ENCODE results near the gene MED13L. TPM values are rescaled to one million over a fixed set of nuclear protein-coding genes. Genes with fewer than 3 reads are reported as not detected.

The MED13L gene
- total and polyA plus RNA-seq, 2 donors (not counting 3 experiments of a cell fraction or from before 2014, with no cell fraction given) = 27.4 to 93.6 TPM

DNA sequence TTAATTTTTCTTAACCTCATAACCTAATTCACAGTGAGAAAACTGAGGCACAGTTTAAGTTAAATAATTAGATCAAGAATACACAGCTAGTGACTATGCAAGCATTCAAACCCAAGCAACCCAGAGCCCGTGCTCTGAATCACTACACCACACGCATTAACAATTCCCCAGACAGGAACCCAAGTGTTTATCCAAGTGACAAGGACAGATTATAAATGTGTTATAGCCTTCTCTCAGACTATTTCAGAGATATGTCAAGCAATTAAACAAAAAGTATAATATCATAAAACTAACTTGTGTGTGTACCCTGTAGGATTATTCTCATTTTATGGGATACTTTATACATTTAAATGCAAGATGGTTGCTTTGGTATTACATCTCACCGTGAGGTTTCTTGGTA lies 43.8 kb downstream of the MED13L start:
- FAIRE-seq = peak; percentile 62
- no peaks in the 10 kb centered on the region for H3K9me3 ChIP-seq (replicated peaks; ENCODE audit: control insufficient read depth, insufficient read depth, low read length)
- H3K79me2 ChIP-seq (ENCODE audit: control insufficient read depth, insufficient read depth, low read length) = peaks cover 59% of the 10 kb centered on the region
- peaks cover 14% of the 10 kb centered on the region for H3K4me1 ChIP-seq (ENCODE audit: control insufficient read depth, extremely low read depth, insufficient read depth, low read length)
- BruUV-seq (replicated peaks) = no TSS peak
- TF ChIP-seq FOS (IDR thresholded peaks at IDR 0.05; ENCODE audit: borderline replicate concordance, insufficient read depth, low read length) (no peak), GATA2 (IDR thresholded peaks at IDR 0.05; ENCODE audit: insufficient read depth, insufficient read length, low read depth, low read length) (no peak), POLR2AphosphoS5 (IDR thresholded peaks at IDR 0.05; ENCODE audit: insufficient read depth, low read depth, low read length) (no peak), JUN (IDR thresholded peaks at IDR 0.05; ENCODE audit: borderline replicate concordance, insufficient read depth, insufficient read length, low read depth) (no peak), POLR2A (IDR thresholded peaks at IDR 0.05; ENCODE audit: low read depth, low read length) (no peak), EZH2 (IDR thresholded peaks at IDR 0.05; ENCODE audit: borderline replicate concordance, low read depth, low read length, severe bottlenecking) (no peak)
- H3K4me3 ChIP-seq (replicated peaks in 1 of 3; ENCODE audit: insufficient read depth in 1 of 3, low read depth in 1 of 3, low read length in 3 of 3) = no peak overlapping the region
- H3K9ac ChIP-seq (replicated peaks; ENCODE audit: extremely low read depth, insufficient read depth, low read length) = no peak overlapping the region
- H2AFZ ChIP-seq (ENCODE audit: low read depth, low read length) = no peak overlapping the region
- H4K20me1 ChIP-seq (replicated peaks; ENCODE audit: control insufficient read depth, extremely low read depth, insufficient read depth, low read length) = peaks cover 8% of the 10 kb centered on the region
- H3K9me1 ChIP-seq (replicated peaks; ENCODE audit: control insufficient read depth, extremely low read depth, insufficient read depth, low read length) = no peaks in the 10 kb centered on the region
- H3K4me2 ChIP-seq (ENCODE audit: insufficient read depth, low read length) = peak overlapping the region; percentile 1
- H3K27ac ChIP-seq (ENCODE audit: insufficient read depth, low read depth, low read length) = peak overlapping the region; percentile 17
- dilution Hi-C loops (cut with MboI; ENCODE audit: extremely low pct_ligation_motif_present, low sequenced_read_pairs) = no loop called here
- intact Hi-C loops (cut with micrococcal nuclease) = no loop called here
- POLR2A ChIA-PET = no interaction called here
- H3K36me3 ChIP-seq (ENCODE audit: control insufficient read depth in 2 of 2, extremely low read depth in 1 of 2, insufficient read depth in 2 of 2, low read length in 2 of 2) = no peaks in the 10 kb centered on the region
- DNase-seq (ENCODE audit: low read depth, low spot score) = peak; percentile 68
- CTCF ChIA-PET = interaction anchor here (1.0 to 1.6 kb wide), 4 partner anchors 90 to 376 kb away, joined by 3 to 4 read pairs (median 3); no protein-coding TSS in a partner anchor
- H3K27me3 ChIP-seq (ENCODE audit: control insufficient read depth in 2 of 2, insufficient read depth in 2 of 2, low read length in 2 of 2) = no peaks in the 10 kb centered on the region

DNA sequence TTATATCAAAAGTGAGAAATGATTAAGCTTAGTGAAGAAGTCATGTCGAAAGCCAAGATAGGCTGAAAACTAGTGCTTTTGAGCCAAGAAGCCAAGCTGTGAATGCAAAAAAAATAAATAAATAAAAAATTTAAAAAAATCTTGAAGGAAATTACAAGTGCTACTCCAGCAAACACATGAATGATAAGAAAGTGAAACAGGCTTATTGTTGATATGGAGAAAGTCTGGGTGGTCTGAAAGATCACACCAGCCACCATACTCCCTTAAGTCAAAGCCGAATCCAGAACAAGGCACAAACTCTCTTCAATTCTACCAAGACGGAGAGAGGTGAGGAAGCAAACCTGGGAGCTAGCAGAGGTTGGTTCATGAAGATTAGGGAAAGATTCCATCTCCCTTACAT lies 49.7 kb downstream of the MED13L start:
- Histone ChIP-seq H3K9me1 (replicated peaks; ENCODE audit: control insufficient read depth, extremely low read depth, insufficient read depth, low read length) (no peaks in the 10 kb centered on the region), H3K79me2 (ENCODE audit: control insufficient read depth, insufficient read depth, low read length) (peaks cover 44% of the 10 kb centered on the region), H3K9me3 (replicated peaks; ENCODE audit: control insufficient read depth, insufficient read depth, low read length) (no peaks in the 10 kb centered on the region), H3K27me3 (ENCODE audit: control insufficient read depth in 2 of 2, insufficient read depth in 2 of 2, low read length in 2 of 2) (no peaks in the 10 kb centered on the region), H3K36me3 (ENCODE audit: control insufficient read depth in 2 of 2, extremely low read depth in 1 of 2, insufficient read depth in 2 of 2, low read length in 2 of 2) (no peaks in the 10 kb centered on the region), H4K20me1 (replicated peaks; ENCODE audit: control insufficient read depth, extremely low read depth, insufficient read depth, low read length) (no peaks in the 10 kb centered on the region), H3K27ac (ENCODE audit: insufficient read depth, low read depth, low read length) (no peak overlapping the region), H3K4me2 (ENCODE audit: insufficient read depth, low read length) (no peak overlapping the region), H3K4me3 (replicated peaks in 1 of 3; ENCODE audit: insufficient read depth in 1 of 3, low read depth in 1 of 3, low read length in 3 of 3) (no peak overlapping the region), H3K9ac (replicated peaks; ENCODE audit: extremely low read depth, insufficient read depth, low read length) (no peak overlapping the region), H3K4me1 (ENCODE audit: control insufficient read depth, extremely low read depth, insufficient read depth, low read length) (no peaks in the 10 kb centered on the region), H2AFZ (ENCODE audit: low read depth, low read length) (no peak overlapping the region)
- no peak for DNase-seq (ENCODE audit: low read depth, low spot score)
- BruUV-seq (replicated peaks) = no TSS peak
- TF ChIP-seq MYC (IDR thresholded peaks at IDR 0.05; ENCODE audit: low read depth, low read length) (no peak), JUN (IDR thresholded peaks at IDR 0.05; ENCODE audit: borderline replicate concordance, insufficient read depth, insufficient read length, low read depth) (no peak), GATA2 (IDR thresholded peaks at IDR 0.05; ENCODE audit: insufficient read depth, insufficient read length, low read depth, low read length) (no peak), EZH2 (IDR thresholded peaks at IDR 0.05; ENCODE audit: borderline replicate concordance, low read depth, low read length, severe bottlenecking) (no peak), FOS (IDR thresholded peaks at IDR 0.05; ENCODE audit: borderline replicate concordance, insufficient read depth, low read length) (no peak), POLR2AphosphoS5 (IDR thresholded peaks at IDR 0.05; ENCODE audit: insufficient read depth, low read depth, low read length) (no peak), POLR2A (IDR thresholded peaks at IDR 0.05; ENCODE audit: low read depth, low read length) (no peak)
- TF ChIP-seq, protein P1, sequence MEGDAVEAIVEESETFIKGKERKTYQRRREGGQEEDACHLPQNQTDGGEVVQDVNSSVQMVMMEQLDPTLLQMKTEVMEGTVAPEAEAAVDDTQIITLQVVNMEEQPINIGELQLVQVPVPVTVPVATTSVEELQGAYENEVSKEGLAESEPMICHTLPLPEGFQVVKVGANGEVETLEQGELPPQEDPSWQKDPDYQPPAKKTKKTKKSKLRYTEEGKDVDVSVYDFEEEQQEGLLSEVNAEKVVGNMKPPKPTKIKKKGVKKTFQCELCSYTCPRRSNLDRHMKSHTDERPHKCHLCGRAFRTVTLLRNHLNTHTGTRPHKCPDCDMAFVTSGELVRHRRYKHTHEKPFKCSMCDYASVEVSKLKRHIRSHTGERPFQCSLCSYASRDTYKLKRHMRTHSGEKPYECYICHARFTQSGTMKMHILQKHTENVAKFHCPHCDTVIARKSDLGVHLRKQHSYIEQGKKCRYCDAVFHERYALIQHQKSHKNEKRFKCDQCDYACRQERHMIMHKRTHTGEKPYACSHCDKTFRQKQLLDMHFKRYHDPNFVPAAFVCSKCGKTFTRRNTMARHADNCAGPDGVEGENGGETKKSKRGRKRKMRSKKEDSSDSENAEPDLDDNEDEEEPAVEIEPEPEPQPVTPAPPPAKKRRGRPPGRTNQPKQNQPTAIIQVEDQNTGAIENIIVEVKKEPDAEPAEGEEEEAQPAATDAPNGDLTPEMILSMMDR (IDR thresholded peaks at IDR 0.05; ENCODE audit: extremely low read depth in 1 of 2, insufficient read depth in 1 of 2, low read depth in 1 of 2, low read length in 2 of 2) = no peak
- TF ChIP-seq, protein P2, sequence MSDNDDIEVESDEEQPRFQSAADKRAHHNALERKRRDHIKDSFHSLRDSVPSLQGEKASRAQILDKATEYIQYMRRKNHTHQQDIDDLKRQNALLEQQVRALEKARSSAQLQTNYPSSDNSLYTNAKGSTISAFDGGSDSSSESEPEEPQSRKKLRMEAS (IDR thresholded peaks at IDR 0.05; ENCODE audit: insufficient read depth, insufficient read length) = no peak
- intact Hi-C loops (cut with micrococcal nuclease) (no loop called here), dilution Hi-C loops (cut with MboI; ENCODE audit: extremely low pct_ligation_motif_present, low sequenced_read_pairs) (no loop called here)
- no peak for FAIRE-seq
- POLR2A ChIA-PET = no interaction called here
- CTCF ChIA-PET = interaction anchor here (3.2 kb wide), 1 partner anchor 8 kb away, joined by 16 read pairs; no protein-coding TSS in a partner anchor
